Occipital lobe (tissue), 2 donors: ENCODE results near the gene FAAH2. TPM values are rescaled to one million over a fixed set of nuclear protein-coding genes. Genes with fewer than 3 reads are reported as not detected.
A peak's percentile ranks its signal among the peaks of the same experiment; 100 is the strongest.
"Not testable (repeated sequence)": the region's sequence is repeated elsewhere in the genome, so short reads cannot be mapped to it uniquely, and the experiment has no call there.

Source experiments
- DNase-seq: peaks from one replicate; lab custom pipeline; 2025; lab: John Stamatoyannopoulos, UW
- total RNA-seq: library from RNA; depleted of rRNA; stranded (reverse); fragments of >200 nt; gene quantifications from one replicate; pipeline ENCODE4 v1.2.3, GENCODE V29; 2014

The FAAH2 gene
- 1.2 TPM for total RNA-seq

- peak; percentile 2 for DNase-seq
Observed at GRCh38 chrX:57286507-57287251, at the start of gene FAAH2. Gene FAAH2 (plus strand): TSS chrX:57286706. CDS start chrX:57286826, 120 bp downstream.

GRCh38 chrX:57241967-57242366, 44.5 kb upstream of the FAAH2 start:
- DNase-seq, result no peak

- no peak for DNase-seq
Observed at GRCh38 chrX:57251965-57252364, 34.5 kb upstream of the FAAH2 start.

- no peak for DNase-seq
Observed at GRCh38 chrX:57265126-57265525, 21.4 kb upstream of the FAAH2 start.

GRCh38 chrX:57266275-57266674, 20.2 kb upstream of the FAAH2 start:
- DNase-seq, result no peak

- DNase-seq, result no peak
Observed at GRCh38 chrX:57266871-57267270, 19.6 kb upstream of the FAAH2 start.

- no peak for DNase-seq
Observed at GRCh38 chrX:57267308-57267707, 19.2 kb upstream of the FAAH2 start.

GRCh38 chrX:57270980-57271379, 15.5 kb upstream of the FAAH2 start:
- DNase-seq, result no peak

- DNase-seq, result no peak
Observed at GRCh38 chrX:57282568-57282967, 3.9 kb upstream of the FAAH2 start.

- no peak for DNase-seq
Observed at GRCh38 chrX:57285001-57285400, 1.5 kb upstream of the FAAH2 start.

GRCh38 chrX:57289089-57289488, 2.6 kb downstream of the FAAH2 start:
- DNase-seq, result no peak

- DNase-seq, result no peak
Observed at GRCh38 chrX:57294961-57295360, 8.5 kb downstream of the FAAH2 start.

- DNase-seq, result not testable (repeated sequence)
Observed at GRCh38 chrX:57295679-57296078, 9.2 kb downstream of the FAAH2 start.

- no peak for DNase-seq
Observed at GRCh38 chrX:57313583-57314215, 27.2 kb downstream of the FAAH2 start.

- no peak for DNase-seq
Observed at GRCh38 chrX:57329008-57329407, 42.5 kb downstream of the FAAH2 start.

GRCh38 chrX:57335790-57336189, 49.3 kb downstream of the FAAH2 start:
- DNase-seq, result not testable (repeated sequence)

- no peak for DNase-seq
Observed at GRCh38 chrX:57353472-57354132, 67.1 kb downstream of the FAAH2 start.

- DNase-seq, result no peak
Observed at GRCh38 chrX:57364145-57364544, 77.6 kb downstream of the FAAH2 start.

GRCh38 chrX:57366430-57366829, 79.9 kb downstream of the FAAH2 start:
- DNase-seq, result no peak

GRCh38 chrX:57367649-57368048, 81.1 kb downstream of the FAAH2 start:
- DNase-seq, result peak; percentile 0

GRCh38 chrX:57368158-57368557, 81.7 kb downstream of the FAAH2 start:
- no peak for DNase-seq

GRCh38 chrX:57379296-57379695, 92.8 kb downstream of the FAAH2 start:
- DNase-seq, result no peak
